HuH-7 (cell line): Measurements from ENCODE around the gene LTO1.
"Not testable (repeated sequence)": the region's sequence is repeated elsewhere in the genome, so short reads cannot be mapped to it uniquely, and the experiment has no call there.

ENCODE experiments used
- DNase-seq: peaks from one replicate; pipeline ENCODE4 v3.0.0; 2011; ENCODE audit warnings: low spot score

LTO1 gene

DNA sequence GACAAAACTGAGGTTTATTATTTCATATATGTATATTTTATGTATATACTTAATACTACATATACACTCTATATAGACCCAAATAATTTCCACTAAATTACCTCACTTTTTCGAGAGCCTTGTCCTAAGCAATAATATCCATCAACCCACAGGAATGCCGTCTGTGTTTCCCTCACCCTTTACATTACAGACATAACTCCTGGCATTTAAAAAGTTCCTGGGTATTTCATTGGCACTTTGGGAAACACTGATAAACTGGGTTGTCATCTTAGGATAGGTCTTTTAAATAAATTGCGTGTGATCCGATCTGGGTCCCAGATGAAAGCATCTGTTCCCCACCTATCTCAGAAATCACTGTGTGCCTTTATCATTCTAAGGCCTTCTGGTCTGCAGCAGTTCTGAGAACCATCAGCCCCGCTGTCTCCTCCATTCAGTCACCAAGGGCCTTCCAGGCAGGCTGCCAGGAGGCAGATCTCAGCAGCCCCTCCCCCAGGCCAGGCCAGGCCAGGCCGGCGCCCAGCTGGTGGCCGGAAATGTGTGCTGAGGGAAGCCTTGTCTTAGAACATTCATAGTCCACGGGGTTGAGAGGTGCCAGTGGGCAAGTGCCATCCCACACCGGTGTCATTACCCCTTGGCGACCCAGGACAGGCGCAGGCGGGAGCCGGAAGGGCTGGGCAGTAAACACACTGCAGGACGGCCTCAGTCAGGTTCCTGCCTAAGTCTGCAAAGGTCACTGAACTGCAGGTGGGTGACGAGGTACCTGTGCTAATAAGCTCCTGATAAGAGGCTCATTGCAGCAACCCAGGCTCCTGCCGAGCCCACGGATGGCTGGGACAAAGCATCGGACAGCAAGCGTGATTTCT lies 25.4 kb upstream of the LTO1 start:
- DNase-seq: peak; percentile 97

DNA sequence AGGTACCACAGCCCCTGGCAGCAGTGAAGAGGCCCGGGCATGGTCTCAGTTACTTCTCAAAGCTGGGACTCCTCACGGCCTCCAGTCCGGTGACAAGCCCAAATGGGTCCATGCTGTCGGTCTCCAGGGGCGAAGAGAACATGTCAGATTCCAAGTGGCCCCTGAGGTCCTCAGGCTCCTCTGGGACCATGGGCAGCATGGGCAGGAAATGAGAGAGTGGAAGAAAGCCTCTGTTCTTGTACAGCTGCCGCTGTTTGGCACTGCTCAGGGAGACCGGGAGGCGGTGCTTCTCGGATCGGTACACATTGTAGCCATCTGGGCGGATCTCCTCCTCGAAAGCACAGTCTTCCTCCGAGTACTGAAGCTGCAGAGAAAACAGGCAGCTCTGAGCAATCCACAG lies 24.1 kb upstream of the LTO1 start:
- no peak for DNase-seq

DNA sequence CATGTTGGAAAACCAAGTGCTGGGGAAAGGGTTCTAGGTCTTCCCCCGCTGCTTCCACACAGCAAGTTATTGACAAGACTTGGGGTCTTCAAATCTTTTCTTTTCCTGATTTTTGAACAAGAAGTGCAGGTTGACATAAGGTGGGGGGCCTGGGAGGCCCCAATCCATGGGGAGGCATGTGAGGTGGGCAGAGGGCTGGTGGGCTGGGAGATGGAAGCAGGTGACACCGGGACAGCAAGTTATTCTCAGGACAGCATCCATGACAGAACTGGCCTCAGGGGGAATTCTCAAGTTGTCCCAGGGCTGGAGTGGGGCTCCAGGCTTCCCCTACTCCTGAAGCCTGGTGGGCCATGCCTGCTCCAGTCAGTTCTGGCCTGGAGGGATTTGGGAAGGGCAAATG lies 23.2 kb upstream of the LTO1 start:
- DNase-seq: no peak

DNA sequence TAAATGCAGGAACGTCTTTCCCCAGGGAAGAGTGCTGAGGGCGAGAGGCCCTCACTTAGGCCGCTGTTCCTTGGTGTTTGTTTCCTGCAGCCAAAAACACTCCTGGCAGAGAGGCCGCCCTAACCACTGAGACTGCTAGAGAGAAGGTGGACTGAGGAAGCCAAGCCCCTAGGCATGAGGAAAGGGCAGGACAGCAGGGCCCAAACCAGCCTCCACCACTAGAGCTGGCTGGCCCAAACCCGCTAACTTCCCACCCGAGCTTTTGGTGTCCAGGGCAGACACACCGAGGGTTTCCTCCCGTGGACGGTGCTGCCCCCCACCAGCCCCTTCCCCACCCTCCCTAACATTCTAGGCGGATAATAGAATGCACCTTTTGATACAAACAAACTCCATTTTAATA lies 22.7 kb upstream of the LTO1 start:
- no peak for DNase-seq

DNA sequence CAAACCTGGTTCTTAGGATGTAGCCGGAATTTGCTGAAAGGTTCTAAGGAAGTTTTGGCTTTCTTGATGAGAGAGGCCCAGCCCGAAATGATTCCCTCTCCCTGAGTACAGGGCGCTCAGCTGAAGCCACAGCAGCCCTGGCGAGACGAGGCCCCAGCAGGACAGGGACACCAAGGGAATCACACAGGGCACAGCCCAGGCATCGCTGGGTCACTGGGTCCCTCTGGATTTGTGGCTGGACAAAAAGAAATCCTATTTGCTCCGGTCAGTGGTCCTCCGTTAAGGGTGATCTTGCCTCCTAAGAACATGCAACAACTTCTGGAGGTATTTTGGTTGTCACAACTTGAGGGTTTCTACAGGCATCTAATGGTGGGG lies 22.3 kb upstream of the LTO1 start:
- no peak for DNase-seq

DNA sequence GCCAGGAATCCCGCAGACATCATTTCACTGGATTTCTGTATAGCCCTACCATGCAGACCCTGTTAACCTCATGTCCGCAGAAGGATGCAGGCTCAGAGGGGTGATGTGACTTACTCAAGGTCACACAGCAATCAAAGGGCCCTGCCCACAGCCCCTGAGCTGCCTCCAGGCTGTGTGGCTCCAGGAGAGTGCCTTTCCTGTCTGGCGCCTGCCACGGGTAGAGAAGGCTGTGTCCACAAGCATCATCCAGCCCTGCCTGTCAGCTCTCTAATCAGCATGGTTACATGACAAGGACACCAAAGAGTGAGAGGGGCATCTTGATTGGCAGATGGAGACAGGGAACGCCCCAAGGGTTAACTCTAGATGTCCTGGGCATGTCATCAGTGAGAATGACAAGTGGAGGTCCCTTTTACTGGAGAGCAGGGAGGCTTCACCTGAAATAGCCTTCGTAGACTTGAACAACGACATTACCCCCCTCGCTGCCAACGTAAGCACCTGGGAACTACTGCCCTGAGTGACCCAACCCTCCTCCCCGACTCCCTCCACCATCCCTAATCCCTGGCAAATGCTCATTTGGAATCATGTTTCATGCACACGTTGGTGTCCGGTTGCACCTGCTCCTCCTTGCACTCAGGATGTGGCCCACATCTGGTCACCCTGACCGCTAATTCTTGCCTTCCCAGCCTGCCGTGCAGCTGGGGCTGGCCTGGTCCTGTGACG lies 21.8 kb upstream of the LTO1 start:
- DNase-seq: no peak

DNA sequence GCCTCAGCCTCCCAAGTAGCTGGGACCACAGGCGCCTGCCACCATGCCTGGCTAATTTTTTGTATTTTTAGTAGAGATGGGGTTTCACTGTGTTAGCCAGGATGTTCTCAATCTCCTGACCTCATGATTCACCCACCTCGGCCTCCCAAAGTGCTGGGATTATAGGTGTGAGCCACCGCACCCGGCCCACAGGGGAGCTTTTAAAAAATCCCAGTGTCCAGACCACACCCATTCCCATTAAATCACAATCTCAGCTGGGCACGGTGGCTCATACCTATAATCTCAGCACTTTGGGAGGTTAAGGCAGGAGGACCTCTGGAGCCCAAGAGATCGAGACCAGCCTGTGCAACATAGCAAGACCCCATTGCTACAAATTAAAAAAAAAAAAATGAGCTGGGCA lies 20.8 kb upstream of the LTO1 start:
- not testable (repeated sequence) for DNase-seq

DNA sequence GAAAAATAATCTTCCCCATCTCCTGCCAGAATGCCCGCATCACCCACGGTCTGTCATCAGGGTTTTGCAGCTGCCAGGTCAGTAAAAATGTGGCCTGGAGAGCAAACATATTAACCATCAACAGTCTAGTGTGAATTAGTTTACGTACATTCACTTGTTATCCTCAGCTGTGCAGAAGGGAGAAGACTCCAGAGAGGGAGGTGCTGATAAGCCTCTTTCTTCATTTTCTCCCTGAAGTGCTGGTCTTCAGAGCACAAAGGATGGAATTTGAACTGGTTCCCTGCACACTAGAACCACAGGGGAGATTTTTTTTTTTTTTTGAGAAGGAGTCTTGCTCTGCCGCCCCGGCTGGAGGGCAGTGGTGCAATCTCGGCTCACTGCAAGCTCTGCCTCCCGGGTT lies 20.4 kb upstream of the LTO1 start:
- no peak for DNase-seq

DNA sequence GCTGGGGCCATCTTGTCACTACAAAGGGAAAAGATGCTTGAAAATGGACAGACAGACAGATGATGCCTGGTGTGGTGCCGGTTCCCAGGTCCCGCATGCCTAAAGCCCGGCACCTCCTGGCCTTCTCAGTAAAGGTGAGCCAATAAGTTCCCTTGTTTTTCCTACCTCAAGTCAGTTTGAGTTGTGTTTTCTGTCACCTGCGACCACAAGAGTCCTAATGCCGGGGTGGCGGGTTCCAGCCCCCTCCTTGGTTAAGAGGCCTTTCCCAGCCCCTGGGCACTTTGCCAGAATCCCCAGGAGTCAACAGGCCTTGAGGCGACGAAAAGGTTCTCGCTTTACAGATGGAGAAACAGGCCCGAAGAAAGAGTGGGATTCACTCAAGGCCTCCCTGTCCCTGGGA lies 19.6 kb upstream of the LTO1 start:
- DNase-seq: no peak

DNA sequence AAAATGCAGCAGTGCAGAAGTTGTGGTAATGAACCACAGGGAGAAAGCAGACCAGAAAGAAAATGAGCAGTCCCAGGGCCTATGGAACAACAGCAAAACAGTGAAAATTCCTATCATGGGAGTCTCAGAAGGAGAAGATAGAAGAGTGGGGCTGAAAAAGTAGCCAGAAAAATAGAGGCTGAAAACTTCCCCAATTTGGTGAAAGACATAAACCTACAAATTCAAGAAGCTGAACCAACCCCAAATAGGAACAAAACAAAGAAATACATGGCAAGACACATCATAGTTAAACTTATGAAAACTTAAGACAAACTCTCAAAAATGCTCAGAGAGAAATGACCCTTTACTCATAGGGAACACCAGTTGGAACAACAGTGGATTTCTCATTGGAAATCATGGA lies 17.3 kb upstream of the LTO1 start:
- DNase-seq: no peak

DNA sequence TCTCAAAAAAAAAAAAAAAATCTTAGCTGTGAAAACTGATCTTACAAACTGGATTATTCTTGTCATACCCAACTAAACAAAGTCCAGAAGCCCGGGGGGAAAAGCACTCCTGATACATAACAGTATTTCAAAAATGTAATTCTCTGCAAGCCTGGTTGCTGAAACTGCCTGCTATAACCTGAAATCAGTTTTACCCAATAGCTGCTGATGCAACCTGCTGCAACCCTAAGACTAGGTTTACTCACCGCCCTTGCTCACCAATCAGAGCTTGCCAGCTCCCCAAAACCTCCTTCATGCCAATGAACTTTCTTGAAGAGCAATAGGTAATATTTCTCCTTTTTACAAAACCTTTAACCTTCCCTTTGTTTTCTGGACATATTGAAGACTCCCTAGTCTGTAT lies 16.3 kb upstream of the LTO1 start:
- no peak for DNase-seq

DNA sequence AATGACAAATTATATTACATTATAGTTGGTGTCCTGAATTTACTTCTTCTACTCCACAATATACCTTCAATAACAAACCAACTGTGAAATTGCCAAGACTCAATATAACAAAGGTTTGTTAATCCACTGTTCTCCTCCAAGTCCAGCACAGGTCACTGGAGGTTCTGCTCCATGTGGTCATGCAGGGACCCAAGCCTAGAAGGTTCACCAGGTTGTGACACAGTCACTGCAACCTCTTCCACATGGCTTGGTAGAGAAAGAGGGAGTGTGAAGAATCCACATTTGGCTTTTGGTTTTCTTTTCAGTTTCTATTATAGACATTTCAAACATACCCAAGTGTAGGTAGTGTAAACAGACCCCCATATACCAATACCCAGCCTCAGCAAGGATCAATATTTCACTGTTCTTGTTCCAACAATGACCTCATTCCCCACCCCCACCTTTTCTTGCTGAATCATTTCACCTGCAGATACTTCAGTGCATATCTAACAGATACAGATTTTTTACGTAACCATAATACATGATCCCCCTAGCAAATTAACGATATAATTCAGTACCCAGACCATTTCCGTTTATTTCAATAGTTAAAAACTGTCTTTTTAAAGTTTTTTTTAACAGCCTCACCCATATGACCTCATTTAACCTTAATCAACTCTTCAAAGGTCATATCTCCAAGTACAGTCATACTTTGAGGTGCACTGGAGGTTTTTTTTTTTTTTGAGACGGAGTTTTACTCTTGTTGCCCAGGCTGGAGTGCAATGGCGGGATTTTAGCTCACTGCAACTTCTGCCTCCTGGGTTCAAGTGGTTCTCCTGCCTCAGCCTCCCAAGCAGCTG lies 14.5 kb upstream of the LTO1 start:
- no peak for DNase-seq

DNA sequence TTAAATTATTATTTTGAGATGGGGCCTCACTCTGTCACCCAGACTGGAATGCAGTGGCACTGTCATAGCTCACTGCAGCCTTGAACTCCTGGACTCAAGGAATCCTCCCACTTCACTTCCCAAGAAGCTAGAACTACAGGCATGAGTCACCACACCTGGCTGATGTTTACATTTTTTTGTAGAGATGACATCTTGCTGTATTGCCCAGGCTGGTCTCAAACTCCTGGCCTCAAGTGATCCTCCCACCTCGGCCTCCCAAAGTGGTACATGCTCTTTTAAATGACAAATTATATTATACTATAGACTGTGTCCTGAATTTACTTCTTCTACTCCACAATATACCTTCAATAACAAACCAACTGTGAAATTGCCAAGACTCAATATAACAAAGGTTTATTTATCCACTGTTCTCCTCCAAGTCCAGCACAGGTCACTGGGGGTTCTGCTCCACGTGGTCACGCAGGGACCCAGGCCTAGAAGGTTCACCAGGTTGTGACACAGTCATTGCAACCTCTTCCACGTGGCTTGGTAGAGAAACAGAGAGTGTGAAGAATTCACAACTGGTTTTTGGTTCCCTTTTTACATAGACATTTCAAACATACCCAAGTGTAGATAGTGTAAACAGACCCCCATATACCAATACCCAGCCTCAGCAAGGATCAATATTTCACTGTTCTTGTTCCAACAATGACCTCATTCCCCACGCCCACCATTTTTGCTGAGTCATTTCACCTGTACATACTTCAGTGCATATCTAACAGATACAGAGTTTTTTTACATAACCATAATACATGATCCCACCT lies 13.0 kb upstream of the LTO1 start:
- not testable (repeated sequence) for DNase-seq

DNA sequence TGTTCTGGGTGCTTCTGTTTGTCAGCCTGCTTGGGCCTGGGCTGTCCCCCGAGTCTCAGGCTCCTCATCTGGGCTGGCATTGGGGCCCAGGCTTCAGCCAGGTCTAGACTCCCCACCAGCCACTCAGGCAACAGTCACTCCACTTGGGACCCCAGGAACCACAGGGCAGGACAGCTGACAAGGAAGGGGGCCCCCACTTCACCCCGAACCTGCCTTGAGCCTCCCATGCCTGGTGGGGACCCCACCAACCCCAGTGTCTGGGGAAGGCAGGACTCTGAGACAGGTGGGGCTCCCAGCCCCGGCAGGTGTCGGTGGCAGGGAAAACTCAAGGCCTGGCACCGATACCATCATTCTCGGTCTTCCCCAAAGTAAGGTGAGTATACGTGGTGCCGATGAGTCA lies 11.7 kb upstream of the LTO1 start:
- DNase-seq: no peak

DNA sequence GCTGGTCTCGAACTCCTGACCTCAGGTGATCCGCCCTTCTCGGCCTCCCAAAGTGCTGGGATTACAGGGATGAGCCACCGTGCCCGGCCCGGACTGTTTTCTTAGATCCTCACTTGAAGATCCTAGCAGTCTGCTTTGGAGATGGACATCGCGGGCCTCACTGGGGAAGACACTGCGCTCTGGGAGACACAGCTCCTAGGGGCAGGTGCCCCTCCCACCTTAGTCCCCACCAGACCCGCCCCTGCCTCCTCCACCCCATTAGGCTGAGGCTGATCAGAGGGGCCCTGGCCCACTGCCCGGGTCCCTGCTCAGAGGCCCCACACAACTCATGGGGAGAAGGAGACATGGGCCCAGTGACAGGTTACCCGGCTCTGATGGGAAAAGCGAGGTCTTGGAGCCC lies 11.3 kb upstream of the LTO1 start:
- DNase-seq: no peak

DNA sequence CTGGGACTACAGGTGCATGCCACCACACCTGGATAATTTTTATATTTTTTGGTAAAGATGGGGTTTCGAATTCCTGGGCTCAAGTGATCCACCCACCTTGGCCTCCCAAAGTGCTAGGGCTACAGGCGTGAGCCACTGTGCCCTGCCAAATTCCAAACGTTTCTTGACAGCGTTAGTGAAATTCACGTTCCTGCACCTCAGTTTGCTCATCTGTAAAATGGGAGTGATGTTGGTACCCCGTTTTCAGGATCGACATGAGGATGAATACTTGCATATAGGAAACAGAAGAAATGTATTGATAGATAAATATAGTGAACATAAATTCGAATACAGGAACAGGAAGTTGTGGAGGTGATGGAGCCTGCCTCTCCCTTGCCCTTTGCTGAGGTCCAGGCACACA lies 10.2 kb upstream of the LTO1 start:
- no peak for DNase-seq

DNA sequence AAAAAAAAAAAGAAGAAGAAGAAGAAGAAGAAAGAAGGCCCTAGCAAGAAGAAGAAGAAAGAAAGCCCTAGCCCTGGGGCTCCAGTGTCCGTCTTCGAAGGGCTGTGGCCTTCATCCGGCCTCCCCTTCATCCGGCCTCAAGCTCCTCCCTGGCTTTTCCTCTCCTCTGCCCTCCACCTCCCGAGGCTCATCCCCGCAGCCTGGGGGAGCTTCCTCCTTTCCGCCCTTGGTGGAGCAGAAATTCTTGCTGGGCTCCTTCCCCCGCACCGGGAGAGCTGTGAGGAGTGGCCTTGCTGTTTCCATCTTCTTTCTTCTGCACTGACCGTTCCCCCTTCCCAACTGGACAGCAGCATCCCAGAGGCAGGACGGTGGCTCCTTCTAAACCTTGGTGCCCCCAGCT lies 9.5 kb upstream of the LTO1 start:
- DNase-seq: no peak

DNA sequence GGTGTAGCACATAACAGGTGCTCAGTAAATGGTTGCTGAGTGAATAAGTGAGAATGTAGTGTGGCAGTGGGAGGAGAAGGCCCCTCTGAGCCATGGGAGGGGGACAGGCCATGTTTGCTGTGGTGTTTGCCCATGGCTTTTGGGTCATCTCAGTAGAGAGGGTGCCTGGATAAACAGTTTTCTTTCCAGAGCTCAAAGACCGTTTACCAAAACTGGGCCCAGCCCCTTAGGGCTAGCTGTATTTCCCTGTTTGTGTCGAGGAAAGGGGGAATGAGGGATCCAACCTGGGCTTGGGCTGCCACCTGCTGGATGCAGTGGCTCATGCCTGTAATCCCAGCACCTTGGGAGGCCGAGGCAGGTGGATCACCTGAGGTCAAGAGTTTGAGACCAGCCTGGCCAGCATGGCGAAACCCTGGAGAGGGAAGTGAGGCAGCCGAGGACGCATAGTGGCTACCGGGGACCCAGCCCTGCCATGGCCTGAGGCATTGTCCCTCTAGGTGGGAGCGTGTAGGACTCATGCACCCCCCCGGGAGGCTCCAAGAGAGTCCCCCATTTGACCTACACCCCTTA lies 8.7 kb upstream of the LTO1 start:
- DNase-seq: peak; percentile 83

DNA sequence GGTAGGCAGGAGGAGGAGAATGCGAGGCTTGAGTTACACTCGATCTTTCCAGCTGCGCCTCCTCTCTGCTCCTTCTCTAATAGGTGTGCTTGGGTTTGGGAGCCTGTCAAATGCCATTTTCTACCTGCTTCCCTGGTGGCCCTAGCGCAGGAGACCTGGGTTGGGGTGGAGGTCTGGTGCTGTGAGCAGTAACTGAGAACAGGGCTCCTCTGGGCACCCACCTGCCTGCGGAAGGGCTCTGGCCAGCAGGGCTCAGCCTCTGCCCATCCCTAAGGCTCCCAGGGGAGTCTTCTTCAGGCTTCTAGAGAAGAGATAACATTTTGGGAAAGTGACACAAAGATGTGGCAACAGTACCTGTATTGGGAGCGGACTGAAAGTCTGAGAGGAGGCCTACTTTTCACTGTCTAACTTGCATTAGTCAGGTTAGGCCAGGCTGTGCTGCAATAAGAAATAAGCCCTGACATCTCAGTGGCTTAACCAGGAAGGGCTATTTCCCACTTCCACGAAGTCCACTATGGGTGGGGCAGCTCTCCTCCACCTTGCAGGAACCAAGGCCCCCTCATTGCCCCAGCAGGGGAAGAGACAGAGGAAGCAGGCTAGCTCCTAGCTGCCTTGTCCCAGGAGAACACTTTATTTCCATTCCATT lies 7.7 kb upstream of the LTO1 start:
- DNase-seq: no peak

DNA sequence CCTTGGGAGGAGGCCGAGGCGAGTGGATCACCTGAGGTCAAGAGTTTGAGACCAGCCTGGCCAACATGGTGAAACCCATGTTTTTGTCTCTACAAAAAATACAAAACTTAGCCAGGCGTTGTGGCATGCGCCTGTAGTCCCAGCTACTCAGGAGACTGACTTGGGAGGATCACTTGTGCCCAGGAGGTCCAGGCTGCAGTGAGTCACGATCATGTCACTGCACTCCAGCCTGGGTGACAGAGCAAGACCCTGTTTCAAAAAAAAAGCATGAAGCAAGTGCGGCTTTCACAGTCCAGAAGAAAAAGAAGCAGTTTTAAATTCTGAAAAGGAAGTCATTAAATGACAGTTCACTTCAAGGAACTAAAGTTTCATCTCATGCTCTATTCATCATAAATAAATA lies 7.1 kb upstream of the LTO1 start:
- no peak for DNase-seq

DNA sequence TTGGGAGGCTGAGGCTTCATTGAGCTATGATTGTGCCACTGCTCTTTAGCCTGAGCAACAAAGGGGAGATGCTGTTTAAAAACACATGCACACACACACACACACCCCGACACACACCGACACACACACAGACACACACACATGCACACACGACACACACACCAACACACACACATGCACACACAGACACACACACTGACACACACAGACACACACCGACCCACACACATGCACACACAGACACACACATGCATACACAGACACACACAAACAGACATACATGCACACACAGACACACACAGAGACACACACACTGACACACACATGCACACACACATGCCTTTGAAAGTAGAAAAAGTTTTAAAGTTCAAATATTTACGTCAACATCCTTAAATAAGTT lies 5.5 kb upstream of the LTO1 start:
- DNase-seq: no peak
